Bronchus fibroblast of lung (primary cell): Measurements from ENCODE around the gene NDUFA3. TPM values are rescaled to one million over a fixed set of nuclear protein-coding genes. Genes with fewer than 3 reads are reported as not detected.

Experiments used
- total RNA-seq: library from RNA; depleted of rRNA; stranded (reverse); fragments of >200 nt; gene quantifications from 2 replicates; pipeline ENCODE4 v1.2.3, GENCODE V29; 2015

NDUFA3 gene
- 35.5 and 59.8 TPM in 2 replicates for total RNA-seq

DNA sequence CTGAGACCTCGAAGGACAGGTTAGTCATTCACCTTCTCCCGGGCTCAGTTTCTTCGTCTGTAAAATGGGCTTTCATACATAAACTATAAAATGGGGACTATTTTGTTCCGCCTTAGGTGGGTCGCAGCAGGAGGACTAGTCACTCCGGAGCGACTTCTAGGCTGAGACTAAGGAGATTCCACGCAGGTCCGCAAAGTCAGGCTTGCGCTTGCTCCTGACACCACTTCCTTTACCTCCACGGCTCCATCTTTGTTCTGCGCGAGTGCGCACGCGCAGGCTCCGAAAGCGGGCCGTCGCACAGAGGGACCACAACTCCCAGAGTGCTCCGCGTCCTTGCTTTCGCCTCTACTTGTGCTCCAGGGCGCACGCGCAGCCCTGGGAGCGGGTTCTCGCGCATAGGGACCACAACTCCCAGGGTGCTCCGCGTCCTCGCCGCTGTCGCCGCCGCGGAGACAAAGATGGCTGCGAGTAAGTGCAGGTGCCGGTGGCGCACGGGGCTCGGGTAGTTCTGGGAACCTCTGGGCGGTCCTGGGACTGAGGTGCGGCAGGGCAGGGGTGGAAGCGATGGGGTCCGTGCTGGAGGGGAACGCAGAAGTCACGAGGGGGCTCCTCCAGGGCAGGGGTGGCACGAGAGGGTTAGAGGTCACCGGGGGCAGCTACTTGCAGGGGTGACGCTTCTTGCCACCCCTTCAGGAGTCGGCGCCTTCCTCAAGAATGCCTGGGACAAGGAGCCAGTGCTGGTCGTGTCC lies at the start of gene NDUFA3:
Gene NDUFA3 (plus strand): TSS at position 435 of the 749 bp plus-strand sequence. CDS start 24 bp downstream, at position 459.

DNA sequence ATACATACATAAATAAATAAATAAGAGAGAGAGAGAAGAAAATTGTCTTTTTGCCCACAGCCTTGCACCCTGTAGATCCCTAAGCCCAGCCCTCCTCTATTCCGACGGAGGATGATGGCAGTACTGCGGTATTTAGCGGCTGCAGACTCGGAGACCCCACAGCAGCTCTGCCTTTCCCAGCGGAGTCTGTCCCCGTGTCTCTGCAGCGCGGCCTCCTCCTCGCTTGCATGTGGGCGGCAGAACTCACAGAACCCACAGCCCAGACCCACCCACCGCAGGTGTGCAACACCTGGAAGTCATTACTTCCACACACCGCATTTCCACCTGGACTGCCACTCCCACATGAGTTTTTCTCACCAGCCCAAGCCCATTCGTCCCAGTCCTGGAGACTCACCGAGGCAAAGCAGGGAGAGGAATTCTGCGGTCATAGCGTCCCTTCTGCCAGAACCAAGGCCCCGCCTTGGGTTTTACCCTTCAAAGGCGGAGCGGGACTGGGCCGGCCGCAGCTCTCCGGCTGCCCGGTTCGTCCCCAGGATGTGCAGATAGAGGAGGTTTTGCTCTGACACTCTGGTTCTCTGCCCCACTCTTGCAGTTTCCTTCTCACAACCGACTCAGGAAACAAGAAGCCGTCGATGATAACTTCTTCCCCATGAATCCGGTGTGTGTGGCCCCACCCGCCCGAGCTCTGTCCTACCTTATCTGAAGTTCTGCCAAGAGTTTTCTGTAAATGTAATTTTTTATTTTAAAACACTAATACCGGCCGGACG lies 39.1 kb upstream of the NDUFA3 start, which contains the start of gene VSTM1:
Gene VSTM1 (minus strand): TSS at position 548 of the 767 bp plus-strand sequence. CDS start 120 bp downstream, at position 428.

DNA sequence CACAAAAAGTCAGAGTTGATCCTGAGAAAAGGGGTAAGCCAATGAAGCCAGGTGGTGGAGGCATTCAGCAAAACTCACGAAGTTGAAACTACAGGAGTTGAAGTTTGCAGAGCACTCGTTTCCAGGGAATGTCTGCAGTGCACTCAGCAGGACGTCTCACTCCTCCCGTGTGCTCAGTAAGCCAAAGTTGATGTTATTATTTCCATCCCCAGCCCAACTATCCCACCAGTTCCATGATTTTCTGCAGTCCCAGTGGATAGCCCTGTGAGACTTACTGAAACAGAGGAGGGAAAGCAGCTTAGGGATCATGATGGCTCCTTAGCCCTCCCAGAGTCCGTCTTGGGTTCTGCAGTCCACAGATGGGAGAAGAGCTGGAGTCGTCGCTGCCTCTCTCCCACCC lies 21.6 kb upstream of the NDUFA3 start, which contains the start of gene TARM1:
Gene TARM1 (minus strand): TSS at position 334 of the 400 bp plus-strand sequence. CDS start 25 bp downstream, at position 309.

DNA sequence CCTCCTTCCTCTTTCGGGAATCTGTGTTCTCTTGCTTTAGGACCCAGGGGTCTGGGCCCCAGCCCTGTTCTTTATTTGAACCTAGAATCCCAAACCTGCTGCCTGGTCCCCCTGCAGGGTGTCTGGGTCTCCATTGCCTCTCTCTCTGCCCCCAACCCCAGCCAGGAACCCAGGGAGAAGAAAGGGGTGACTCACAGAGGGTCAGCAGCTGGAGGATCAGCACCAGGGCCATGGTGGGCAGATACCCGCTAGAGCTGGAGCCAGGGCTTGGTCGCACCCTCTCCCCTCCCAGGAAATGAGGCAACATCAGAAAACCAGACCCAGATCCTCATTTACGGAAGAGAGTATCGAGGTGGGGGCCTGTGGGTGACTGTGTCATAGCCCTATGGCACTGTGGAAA lies 2.1 kb upstream of the NDUFA3 start, which contains the start of gene OSCAR:
Gene OSCAR (minus strand): TSS at position 243 of the 400 bp plus-strand sequence. CDS start 11 bp downstream, at position 232.

DNA sequence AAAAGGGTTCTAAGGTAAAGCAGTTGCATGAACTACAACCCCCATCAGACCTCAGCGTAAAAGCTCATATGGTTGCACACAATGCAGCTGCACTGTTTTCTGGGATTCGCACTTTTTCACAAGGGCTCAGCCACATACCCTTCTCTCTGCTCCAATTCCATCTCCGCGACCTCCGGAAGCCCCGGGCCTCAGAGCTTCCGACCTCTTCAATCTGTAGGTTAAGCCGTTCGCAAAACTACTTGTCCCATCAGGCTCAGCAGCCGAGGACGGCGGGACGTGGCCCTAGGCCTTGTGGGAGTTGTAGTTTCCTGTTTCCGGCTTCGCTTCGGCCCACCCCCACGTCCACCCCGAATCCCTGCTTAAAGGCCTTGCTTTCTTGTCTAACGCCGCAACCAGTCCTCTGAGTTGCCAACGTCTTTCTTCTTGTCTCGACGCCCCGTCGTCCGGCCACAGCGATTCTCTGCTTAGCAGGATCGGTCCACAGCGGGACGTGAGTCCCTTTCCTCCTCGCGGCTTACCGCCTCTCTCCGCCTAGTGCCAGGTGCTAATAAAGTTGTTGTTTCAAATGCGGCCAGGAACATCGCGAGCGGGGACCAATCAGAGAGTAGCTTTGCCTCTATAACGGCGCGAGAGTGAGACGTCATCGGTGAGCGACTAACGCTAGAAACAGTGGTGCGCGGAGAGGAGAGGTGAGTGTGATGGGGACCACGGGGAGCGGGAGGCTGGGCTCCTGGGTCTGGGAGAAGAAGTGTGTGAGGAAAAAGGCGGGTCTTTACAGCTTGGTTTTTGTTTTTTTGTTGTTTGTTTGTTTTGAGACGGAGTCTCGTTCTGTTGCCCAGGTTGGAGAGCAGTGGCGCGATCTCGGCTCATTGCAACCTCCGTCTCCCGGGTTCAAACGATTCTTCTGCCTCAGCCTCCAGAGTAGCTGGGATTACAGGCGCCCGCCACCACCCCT lies 12.7 kb downstream of the NDUFA3 start, which contains the start of the genes PRPF31 and TFPT:
Gene PRPF31 (plus strand): TSS at position 646 of the 955 bp plus-strand sequence. CDS start 2,525 bp downstream, outside the sequence.
Gene TFPT (minus strand): TSS at position 549 of the 955 bp plus-strand sequence. CDS start 388 bp downstream, at position 161.

DNA sequence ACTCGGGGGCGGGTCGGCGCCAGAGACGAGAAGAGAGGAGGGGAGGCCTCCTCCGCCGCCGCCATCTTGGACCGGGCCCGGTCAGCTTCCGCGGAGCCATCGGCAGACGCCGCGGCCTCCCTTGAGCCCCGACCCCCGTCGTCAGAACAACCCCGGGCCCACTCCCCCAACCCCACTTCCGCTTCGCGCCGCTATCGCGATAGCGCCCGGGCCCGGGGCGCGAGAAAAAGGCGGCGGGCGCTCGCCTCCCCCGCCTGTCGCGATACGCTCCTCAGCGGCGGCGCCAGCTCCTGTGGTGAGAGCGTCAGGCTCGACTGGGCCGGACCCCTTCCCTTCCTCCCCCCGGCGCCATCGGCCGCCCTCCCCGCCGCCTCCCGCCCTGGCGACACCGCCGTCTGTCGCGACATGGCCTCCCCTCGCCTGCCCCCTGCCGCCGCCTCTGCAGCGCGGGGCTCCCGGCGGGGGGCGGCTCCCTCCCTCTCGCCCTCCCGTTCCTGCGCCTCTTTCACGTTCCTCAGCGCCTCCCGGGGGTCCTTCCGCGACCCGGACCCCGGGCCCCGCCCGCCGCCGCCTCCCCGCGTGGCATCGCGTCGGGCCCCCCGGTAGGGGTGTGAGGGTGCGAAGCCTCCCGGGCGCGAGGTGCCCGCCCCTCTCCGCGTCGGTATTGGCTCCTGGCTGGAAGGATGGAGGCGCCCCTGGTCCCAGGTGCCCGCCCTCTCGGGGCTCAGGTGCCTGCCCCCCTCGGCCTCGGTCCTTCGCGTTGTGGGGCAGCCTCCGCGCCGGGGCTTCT lies 35.2 kb downstream of the NDUFA3 start, which contains the start of gene CNOT3:
Gene CNOT3 (plus strand): TSS at position 64 of the 790 bp plus-strand sequence. CDS start 5,217 bp downstream, outside the sequence.

Other genes with a start within 250 kb of the NDUFA3 start
- 60.9 and 66.4 TPM in 2 replicates for gene MYADM, start 235.0 kb upstream of the NDUFA3 start, total RNA-seq
- not detected in 2 replicates for gene PRKCG, start 220.7 kb upstream of the NDUFA3 start, total RNA-seq
- gene CACNG7, start 193.6 kb upstream of the NDUFA3 start, total RNA-seq: 0.17 and 0.74 TPM in 2 replicates
- under 0.01 TPM in 1 of 2 replicates, not detected in the other for gene CACNG8, start 139.9 kb upstream of the NDUFA3 start, total RNA-seq
- not detected in 2 replicates for gene CACNG6, start 111.2 kb upstream of the NDUFA3 start, total RNA-seq
- gene VSTM1, start 39.0 kb upstream of the NDUFA3 start, total RNA-seq: not detected in 2 replicates
- not detected in 2 replicates for gene TARM1, start 21.5 kb upstream of the NDUFA3 start, total RNA-seq
- under 0.01 TPM in 1 of 2 replicates, not detected in the other for gene OSCAR, start 2.1 kb upstream of the NDUFA3 start, total RNA-seq
- gene TFPT, start 12.8 kb downstream of the NDUFA3 start, total RNA-seq: 21.9 and 22.0 TPM in 2 replicates
- gene PRPF31, start 12.9 kb downstream of the NDUFA3 start, total RNA-seq: 72.0 and 83.4 TPM in 2 replicates
- gene CNOT3, start 34.9 kb downstream of the NDUFA3 start, total RNA-seq: 13.3 and 19.5 TPM in 2 replicates
- gene LENG1, start 56.9 kb downstream of the NDUFA3 start, total RNA-seq: 6.1 and 9.4 TPM in 2 replicates
- gene TMC4, start 70.3 kb downstream of the NDUFA3 start, total RNA-seq: 0.17 and 0.45 TPM in 2 replicates
- 79.2 and 85.3 TPM in 2 replicates for gene MBOAT7, start 86.7 kb downstream of the NDUFA3 start, total RNA-seq
- gene TSEN34, start 88.5 kb downstream of the NDUFA3 start, total RNA-seq: 90.8 and 109 TPM in 2 replicates
- gene RPS9, start 98.0 kb downstream of the NDUFA3 start, total RNA-seq: 2,612 and 2,869 TPM in 2 replicates
- not detected in 2 replicates for gene LILRB3, start 120.2 kb downstream of the NDUFA3 start, total RNA-seq
- gene LILRA6, start 139.9 kb downstream of the NDUFA3 start, total RNA-seq: not detected in 2 replicates
- not detected in 2 replicates for gene LILRB5, start 154.4 kb downstream of the NDUFA3 start, total RNA-seq
- not detected in 2 replicates for gene LILRB2, start 178.3 kb downstream of the NDUFA3 start, total RNA-seq
- not detected in 2 replicates for gene LILRA5, start 210.3 kb downstream of the NDUFA3 start, total RNA-seq
- not detected in 2 replicates for gene LILRA4, start 236.3 kb downstream of the NDUFA3 start, total RNA-seq